ENCODE measurements around the gene IKBKG.

Gene IKBKG

GRCh38 chrX:154512879-154513553 lies 34.4 kb upstream of the IKBKG start:
- no peaks in the 10 kb centered on the region for H3K9me3 ChIP-seq (ENCODE audit: control insufficient read depth, low read length)
- peaks cover 4% of the 10 kb centered on the region for H3K4me1 ChIP-seq (ENCODE audit: control insufficient read depth, insufficient read depth, low read length, poor library complexity, severe bottlenecking)
- H3K4me3 ChIP-seq (ENCODE audit: extremely low read depth, insufficient read depth, low read length, poor library complexity, severe bottlenecking): no peak overlapping the region
- H3K36me3 ChIP-seq (ENCODE audit: control insufficient read depth, insufficient read depth, low read length): peaks cover 12% of the 10 kb centered on the region
- H3K27ac ChIP-seq (ENCODE audit: low read depth, low read length, severe bottlenecking): no peak overlapping the region
- 94 to 95% methylated on average over 9 to 10 of the region's 16 CpGs for WGBS, 2 experiments (ENCODE audit: insufficient coverage in 2 of 2)

- H3K4me3 ChIP-seq (ENCODE audit: extremely low read depth, insufficient read depth, low read length, poor library complexity, severe bottlenecking): no peak overlapping the region
- no peaks in the 10 kb centered on the region for H3K9me3 ChIP-seq (ENCODE audit: control insufficient read depth, low read length)
- peaks cover 12% of the 10 kb centered on the region for H3K36me3 ChIP-seq (ENCODE audit: control insufficient read depth, insufficient read depth, low read length)
- no peak overlapping the region for H3K27ac ChIP-seq (ENCODE audit: low read depth, low read length, severe bottlenecking)
- 100% methylated on average over 1 of the region's 2 CpGs for WGBS, 2 experiments (ENCODE audit: insufficient coverage in 2 of 2)
- peaks cover 4% of the 10 kb centered on the region for H3K4me1 ChIP-seq (ENCODE audit: control insufficient read depth, insufficient read depth, low read length, poor library complexity, severe bottlenecking)
These were observed 33.7 kb upstream of the IKBKG start for GRCh38 chrX:154513716-154514115.

- no peak overlapping the region for H3K27ac ChIP-seq (ENCODE audit: low read depth, low read length, severe bottlenecking)
- H3K4me3 ChIP-seq (ENCODE audit: extremely low read depth, insufficient read depth, low read length, poor library complexity, severe bottlenecking): peak overlapping the region; percentile 51
- 23 to 100% methylated on average over 1 to 17 of the region's 34 CpGs for WGBS, 2 experiments (ENCODE audit: insufficient coverage in 2 of 2)
- no peaks in the 10 kb centered on the region for H3K36me3 ChIP-seq (ENCODE audit: control insufficient read depth, insufficient read depth, low read length)
- H3K9me3 ChIP-seq (ENCODE audit: control insufficient read depth, low read length): no peaks in the 10 kb centered on the region
- H3K4me1 ChIP-seq (ENCODE audit: control insufficient read depth, insufficient read depth, low read length, poor library complexity, severe bottlenecking): peaks cover 4% of the 10 kb centered on the region
These were observed 32.1 kb upstream of the IKBKG start for GRCh38 chrX:154515090-154515965.

- Histone ChIP-seq H3K4me1 (ENCODE audit: control insufficient read depth, insufficient read depth, low read length, poor library complexity, severe bottlenecking) (peaks cover 4% of the 10 kb centered on the region), H3K9me3 (ENCODE audit: control insufficient read depth, low read length) (no peaks in the 10 kb centered on the region), H3K27ac (ENCODE audit: low read depth, low read length, severe bottlenecking) (peak within 1 kb of the TSS; percentile 97), H3K36me3 (ENCODE audit: control insufficient read depth, insufficient read depth, low read length) (no peaks in the 10 kb centered on the region), H3K4me3 (ENCODE audit: extremely low read depth, insufficient read depth, low read length, poor library complexity, severe bottlenecking) (peak within 1 kb of the TSS; percentile 51)
- 0% methylated on average over 23 to 39 of the region's 59 CpGs for WGBS, 2 experiments (ENCODE audit: insufficient coverage in 2 of 2)
These were observed 31.3 kb upstream of the IKBKG start, which contains the start of gene FAM3A for GRCh38 chrX:154515966-154516655. Gene FAM3A, minus strand, starts transcription at chrX:154516232. Its CDS starts 460 bp downstream, at chrX:154515772.

GRCh38 chrX:154516656-154517100 lies 30.7 kb upstream of the IKBKG start:
- 0 to 3% methylated on average over 3 to 5 of the region's 19 CpGs for WGBS, 2 experiments (ENCODE audit: insufficient coverage in 2 of 2)
- H3K36me3 ChIP-seq (ENCODE audit: control insufficient read depth, insufficient read depth, low read length): no peaks in the 10 kb centered on the region
- peak overlapping the region; percentile 97 for H3K27ac ChIP-seq (ENCODE audit: low read depth, low read length, severe bottlenecking)
- peak overlapping the region; percentile 34 for H3K4me3 ChIP-seq (ENCODE audit: extremely low read depth, insufficient read depth, low read length, poor library complexity, severe bottlenecking)
- peaks cover 4% of the 10 kb centered on the region for H3K4me1 ChIP-seq (ENCODE audit: control insufficient read depth, insufficient read depth, low read length, poor library complexity, severe bottlenecking)
- H3K9me3 ChIP-seq (ENCODE audit: control insufficient read depth, low read length): no peaks in the 10 kb centered on the region

- Histone ChIP-seq H3K9me3 (ENCODE audit: control insufficient read depth, low read length) (no peaks in the 10 kb centered on the region), H3K36me3 (ENCODE audit: control insufficient read depth, insufficient read depth, low read length) (no peaks in the 10 kb centered on the region), H3K4me3 (ENCODE audit: extremely low read depth, insufficient read depth, low read length, poor library complexity, severe bottlenecking) (peak overlapping the region; percentile 34), H3K27ac (ENCODE audit: low read depth, low read length, severe bottlenecking) (peak overlapping the region; percentile 97), H3K4me1 (ENCODE audit: control insufficient read depth, insufficient read depth, low read length, poor library complexity, severe bottlenecking) (peaks cover 4% of the 10 kb centered on the region)
- 5 to 6% methylated on average over 9 to 14 of the region's 25 CpGs for WGBS, 2 experiments (ENCODE audit: insufficient coverage in 2 of 2)
These were observed 30.2 kb upstream of the IKBKG start for GRCh38 chrX:154517101-154517781.

GRCh38 chrX:154519389-154519788 lies 28.0 kb upstream of the IKBKG start:
- Histone ChIP-seq H3K36me3 (ENCODE audit: control insufficient read depth, insufficient read depth, low read length) (no peaks in the 10 kb centered on the region), H3K4me3 (ENCODE audit: extremely low read depth, insufficient read depth, low read length, poor library complexity, severe bottlenecking) (no peak overlapping the region), H3K27ac (ENCODE audit: low read depth, low read length, severe bottlenecking) (no peak overlapping the region), H3K4me1 (ENCODE audit: control insufficient read depth, insufficient read depth, low read length, poor library complexity, severe bottlenecking) (peaks cover 4% of the 10 kb centered on the region), H3K9me3 (ENCODE audit: control insufficient read depth, low read length) (no peaks in the 10 kb centered on the region)
- 96 to 97% methylated on average over 5 to 7 of the region's 8 CpGs for WGBS, 2 experiments (ENCODE audit: insufficient coverage in 2 of 2)

- H3K27ac ChIP-seq (ENCODE audit: low read depth, low read length, severe bottlenecking): no peak overlapping the region
- no peaks in the 10 kb centered on the region for H3K9me3 ChIP-seq (ENCODE audit: control insufficient read depth, low read length)
- H3K4me1 ChIP-seq (ENCODE audit: control insufficient read depth, insufficient read depth, low read length, poor library complexity, severe bottlenecking): peaks cover 4% of the 10 kb centered on the region
- 94 to 97% methylated on average over 6 of the region's 14 CpGs for WGBS, 2 experiments (ENCODE audit: insufficient coverage in 2 of 2)
- H3K36me3 ChIP-seq (ENCODE audit: control insufficient read depth, insufficient read depth, low read length): no peaks in the 10 kb centered on the region
- H3K4me3 ChIP-seq (ENCODE audit: extremely low read depth, insufficient read depth, low read length, poor library complexity, severe bottlenecking): no peak overlapping the region
These were observed 21.6 kb upstream of the IKBKG start for GRCh38 chrX:154525606-154526490.

GRCh38 chrX:154526901-154527675 lies 20.3 kb upstream of the IKBKG start:
- no peak overlapping the region for H3K4me3 ChIP-seq (ENCODE audit: extremely low read depth, insufficient read depth, low read length, poor library complexity, severe bottlenecking)
- no peaks in the 10 kb centered on the region for H3K36me3 ChIP-seq (ENCODE audit: control insufficient read depth, insufficient read depth, low read length)
- WGBS, 2 experiments (ENCODE audit: insufficient coverage in 2 of 2): 29 to 34% methylated on average over 3 to 4 of the region's 15 CpGs
- H3K27ac ChIP-seq (ENCODE audit: low read depth, low read length, severe bottlenecking): peak overlapping the region; percentile 59
- H3K4me1 ChIP-seq (ENCODE audit: control insufficient read depth, insufficient read depth, low read length, poor library complexity, severe bottlenecking): peaks cover 8% of the 10 kb centered on the region
- H3K9me3 ChIP-seq (ENCODE audit: control insufficient read depth, low read length): no peaks in the 10 kb centered on the region

Data from mesodermal cell (in vitro differentiated cells).